Stimulated activated CD4-positive, alpha-beta T cell treated with anti-CD3 and anti-CD28 coated beads, Interleukin-12 subunit alpha, Interleukin-12 subunit beta, amount 100 ng/mL, for 48 hours (primary cell): Measurements from ENCODE around the gene SERPINB1.
A peak's percentile ranks its signal among the peaks of the same experiment; 100 is the strongest.

Experiments
- DNase-seq, 3 donors: peaks; one replicate each; pipeline ENCODE4 v3.0.0-alpha.2; 2020; ENCODE audit warnings: low read depth in 2 of 3, low spot score in 1 of 3

Gene SERPINB1

DNA sequence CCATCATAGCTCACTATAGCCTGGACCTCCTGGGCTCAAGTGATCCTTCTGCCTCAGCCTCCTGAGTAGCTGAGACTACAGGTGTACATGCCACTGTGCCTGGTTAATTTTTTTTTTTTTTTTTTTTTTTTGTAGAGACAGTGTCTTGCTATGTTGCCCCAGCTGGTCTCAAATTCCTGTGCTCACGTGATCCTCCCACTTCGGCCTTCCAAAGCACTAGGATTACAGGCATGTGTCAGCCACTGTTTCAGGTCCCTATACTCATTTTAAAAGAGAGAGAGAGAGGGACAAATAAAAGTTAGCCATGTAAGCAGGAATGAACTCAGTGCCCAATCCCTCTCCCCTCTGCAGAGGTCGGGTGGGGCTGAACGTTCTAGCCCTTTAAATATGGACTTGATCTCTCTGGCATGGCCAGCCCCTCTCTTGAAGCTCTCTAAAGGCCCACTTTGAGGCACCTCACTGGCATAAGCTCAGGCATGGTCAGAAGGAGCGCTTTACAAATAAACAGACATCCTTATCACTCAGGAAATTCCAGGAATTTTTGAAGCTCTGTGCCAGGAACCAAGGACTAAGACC is 9.0 kb upstream of the SERPINB1 start:
- no peak for DNase-seq

DNA sequence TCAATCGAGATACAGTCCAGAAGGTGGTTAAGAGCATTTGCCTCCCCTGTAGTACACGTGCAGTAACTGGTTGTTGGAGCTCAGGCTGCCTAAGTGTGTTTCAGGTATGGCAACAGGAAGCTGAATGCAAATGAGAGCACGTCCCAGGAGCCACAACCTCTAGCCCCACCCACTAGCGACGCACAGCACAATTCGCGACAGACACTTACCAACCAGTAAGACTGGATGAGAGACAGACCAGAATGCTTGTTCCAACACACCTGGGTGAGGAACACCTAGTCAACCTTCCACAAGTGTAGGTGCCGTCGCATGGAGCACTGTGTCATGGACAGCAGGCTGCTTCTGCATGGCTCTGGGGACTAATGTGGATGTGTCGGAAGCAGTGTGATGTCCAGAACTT is 7.2 kb upstream of the SERPINB1 start:
- DNase-seq, result peak; percentile 39 to 64 (median 55)

- no peak for DNase-seq
Observed at GRCh38 chr6:2845880-2846208, 4.2 kb upstream of the SERPINB1 start.

- no peak for DNase-seq
Observed at GRCh38 chr6:2844008-2844407, 2.3 kb upstream of the SERPINB1 start.

- no peak for DNase-seq
Observed at GRCh38 chr6:2843138-2843740, 1.6 kb upstream of the SERPINB1 start.

- no peak for DNase-seq
Observed at GRCh38 chr6:2842139-2842552, 483 bp upstream of the SERPINB1 start.

DNA sequence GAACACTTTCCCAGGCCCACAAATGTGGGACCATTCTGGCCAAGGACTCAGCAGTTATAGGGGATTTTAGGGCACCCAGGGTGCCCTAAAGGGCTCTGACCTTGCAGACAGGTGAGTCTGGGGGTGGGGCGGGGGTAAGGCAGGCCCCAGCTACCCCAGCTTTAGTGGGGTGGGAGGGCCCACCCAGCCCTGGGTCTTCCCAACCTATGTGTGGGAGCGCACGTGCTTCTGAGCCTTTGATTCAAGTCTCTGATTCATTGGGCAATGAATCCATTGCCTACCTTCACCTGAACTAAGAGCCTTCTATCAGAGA is 958 bp downstream of the SERPINB1 start:
- no peak for DNase-seq

GRCh38 chr6:2839982-2840748 is 1.5 kb downstream of the SERPINB1 start:
- no peak for DNase-seq

DNA sequence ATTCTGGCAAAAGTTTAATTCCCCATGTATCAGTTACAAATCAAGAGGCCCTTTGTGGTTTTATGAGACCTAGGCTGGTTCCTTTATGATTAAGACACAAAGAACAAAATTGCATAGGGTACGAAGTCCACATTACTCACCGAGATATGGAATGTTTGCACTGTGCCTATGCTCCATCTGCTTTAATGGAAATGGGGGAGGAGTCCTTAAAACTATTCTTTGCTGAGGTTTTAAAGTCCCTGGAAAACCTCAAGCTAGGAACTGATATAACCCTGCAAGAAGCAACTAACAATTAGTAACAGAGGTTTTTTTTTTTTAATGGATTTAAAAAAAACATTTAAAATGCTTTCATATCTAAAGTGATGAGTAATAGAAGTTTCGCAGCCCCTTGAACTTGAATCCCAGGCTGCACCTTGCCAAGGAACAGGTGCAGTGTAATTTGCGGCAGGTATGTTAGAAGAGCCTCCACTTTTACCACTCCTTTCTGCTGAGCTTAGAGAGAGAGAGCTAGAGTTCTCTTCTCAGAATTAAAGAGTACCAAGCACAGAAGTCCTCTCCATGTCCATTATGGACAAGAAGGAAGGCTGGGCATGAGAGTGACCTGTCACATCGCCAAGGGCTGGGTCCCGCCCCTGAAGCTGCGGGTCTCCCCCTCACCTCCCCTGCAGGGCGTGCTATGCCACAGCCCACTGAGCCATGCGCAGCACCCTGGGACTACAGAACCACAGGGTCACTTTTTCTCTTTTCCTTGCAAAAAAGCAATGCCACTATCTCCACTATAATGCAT is 2.3 kb downstream of the SERPINB1 start:
- no peak for DNase-seq

- DNase-seq, result no peak
Observed at GRCh38 chr6:2838251-2838650, 3.4 kb downstream of the SERPINB1 start.

DNA sequence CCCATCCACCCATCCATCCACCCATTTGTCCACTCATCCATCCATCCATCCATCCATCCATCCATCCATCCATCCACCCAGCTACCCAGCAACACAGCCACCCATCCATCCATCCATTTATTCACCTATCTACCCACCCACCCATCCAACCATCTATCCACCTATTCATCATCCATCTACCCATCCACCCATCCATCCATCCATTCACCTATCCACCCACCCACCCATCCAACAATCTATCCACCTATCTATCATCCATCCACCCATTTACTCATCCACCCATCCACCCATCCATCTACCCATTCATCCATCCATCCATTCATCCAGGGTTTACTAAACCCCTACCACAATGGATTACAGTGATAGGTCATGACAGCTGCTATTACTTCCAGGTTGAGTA is 7.4 kb downstream of the SERPINB1 start:
- no peak for DNase-seq

DNA sequence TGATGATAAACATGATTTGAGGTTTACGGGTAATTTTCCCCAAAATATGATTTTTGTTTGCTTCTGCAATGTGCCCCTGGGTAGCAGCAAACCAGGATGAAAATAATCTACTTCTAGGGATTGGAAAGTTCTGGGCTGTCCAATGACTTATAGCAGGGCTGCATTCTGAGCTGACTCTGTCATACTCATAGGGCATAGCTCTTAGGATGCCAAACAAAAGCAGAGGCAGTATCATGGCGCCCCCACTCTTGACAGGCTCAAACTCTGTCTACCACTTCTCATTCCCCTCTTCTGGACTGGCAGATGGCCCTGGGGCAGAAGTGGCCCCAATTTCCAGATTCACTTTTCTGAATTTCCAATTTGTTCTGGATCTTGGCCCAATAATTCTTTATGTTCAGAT is 10.3 kb downstream of the SERPINB1 start:
- no peak for DNase-seq

DNA sequence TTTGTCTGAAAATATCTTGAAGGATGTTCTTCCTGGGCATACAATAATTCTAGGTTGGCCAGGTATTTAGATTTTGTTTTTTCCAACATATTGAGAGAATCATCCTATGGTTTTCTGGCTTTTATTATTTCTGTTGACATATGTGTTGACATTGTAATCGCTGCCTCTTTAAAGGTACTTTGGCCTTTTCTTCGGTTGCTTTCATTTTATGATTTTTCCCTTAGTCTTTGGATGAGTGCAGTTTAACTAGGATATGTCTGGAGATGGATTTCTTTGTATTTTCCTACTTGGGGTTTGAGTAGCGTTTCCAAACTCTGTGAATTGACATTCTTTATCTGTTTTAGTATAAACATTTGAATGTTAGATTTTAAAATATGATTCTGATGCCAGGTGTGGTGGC is 11.5 kb downstream of the SERPINB1 start:
- no peak for DNase-seq

DNA sequence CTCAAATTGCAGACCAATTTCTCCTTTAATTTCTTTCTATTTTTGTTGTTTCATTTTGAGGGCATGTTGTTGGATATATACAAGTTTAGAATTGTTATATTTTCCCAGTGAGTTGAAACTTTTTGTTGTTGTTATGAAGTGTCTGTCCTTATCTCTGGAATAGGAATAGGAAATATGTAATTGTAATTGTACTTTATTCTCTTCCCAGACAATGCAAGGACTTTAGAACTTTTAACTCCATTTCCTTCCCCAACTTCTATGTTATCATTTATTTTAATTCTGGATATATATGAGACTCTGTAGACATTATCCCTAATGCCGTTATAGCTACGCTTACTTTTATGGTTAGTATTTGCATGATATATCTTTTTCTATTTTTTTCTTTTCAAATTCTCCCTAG is 12.4 kb downstream of the SERPINB1 start:
- no peak for DNase-seq

DNA sequence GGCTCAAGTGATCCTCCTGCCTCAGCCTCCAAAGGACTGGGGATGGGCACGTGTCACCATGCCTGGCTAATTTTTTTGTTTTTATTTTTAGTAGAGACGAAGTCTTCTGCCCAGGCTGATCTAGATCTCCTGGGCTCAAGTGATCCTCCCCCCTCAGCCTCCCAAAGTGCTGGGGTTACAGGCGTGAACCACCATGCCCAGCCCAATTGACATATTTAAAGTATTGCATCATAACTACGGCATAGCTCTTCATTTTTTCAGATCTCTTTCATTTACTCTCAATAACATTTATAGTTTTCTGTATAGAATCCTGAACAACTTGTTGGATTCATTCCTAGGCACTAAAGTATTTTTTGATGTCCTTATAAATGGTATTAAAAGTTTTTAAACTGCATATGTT is 13.0 kb downstream of the SERPINB1 start:
- no peak for DNase-seq

GRCh38 chr6:2827142-2827541 is 14.5 kb downstream of the SERPINB1 start:
- DNase-seq, result no peak

DNA sequence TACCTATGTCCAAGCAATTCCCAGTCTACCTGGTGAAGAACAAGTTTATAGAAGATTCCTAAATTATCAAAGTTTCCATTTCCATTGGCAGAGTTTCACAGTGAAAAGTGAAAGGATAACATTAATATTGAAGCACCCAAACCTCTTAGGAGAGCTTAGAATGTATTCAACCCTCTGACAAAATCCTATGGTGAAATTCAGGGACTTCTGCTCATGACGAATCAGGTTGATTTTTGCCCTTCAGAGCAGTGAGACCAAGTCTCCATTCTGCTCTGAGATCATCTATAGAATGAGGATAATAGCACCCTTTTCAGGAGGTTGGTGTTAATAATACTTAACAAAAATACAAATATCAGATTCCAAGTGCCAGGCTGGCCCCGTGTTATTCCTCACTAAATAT is 15.5 kb downstream of the SERPINB1 start:
- no peak for DNase-seq

- no peak for DNase-seq
Observed at GRCh38 chr6:2823104-2823850, 18.4 kb downstream of the SERPINB1 start.

- DNase-seq, result no peak
Observed at GRCh38 chr6:2821554-2821953, 20.1 kb downstream of the SERPINB1 start.

GRCh38 chr6:2820415-2820814 is 21.2 kb downstream of the SERPINB1 start:
- DNase-seq, result no peak

DNA sequence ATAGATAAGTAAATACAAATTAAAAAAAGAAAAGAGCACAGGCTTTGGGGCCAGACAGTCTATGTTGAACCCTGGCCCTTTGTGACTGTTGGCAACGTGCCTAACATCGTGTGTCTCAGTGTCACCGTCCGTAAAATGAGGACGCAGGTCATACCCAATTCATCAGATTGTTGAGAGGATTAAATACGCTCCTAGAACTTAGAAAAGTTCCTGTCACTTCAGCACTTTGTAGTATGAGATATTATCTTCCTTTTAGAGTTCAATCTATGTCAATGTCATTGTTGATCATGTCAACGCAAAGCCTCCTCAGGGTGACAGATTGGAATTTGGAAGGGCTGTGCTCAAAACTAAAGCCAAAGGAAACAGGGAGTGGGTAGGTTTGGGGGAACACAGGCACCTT is 21.7 kb downstream of the SERPINB1 start:
- no peak for DNase-seq
